Ishikawa (cell line): ENCODE data around the gene DIP2C.

ENCODE experiments used
- EGR1 ChIP-seq: IDR thresholded peaks from 2 replicates; pipeline ENCODE4 v1.6.1; 2012
- EP300 ChIP-seq: IDR thresholded peaks from 2 replicates; pipeline ENCODE4 v1.6.1; 2012; ENCODE audit warnings: borderline replicate concordance
- RAD21 ChIP-seq: IDR thresholded peaks from 2 replicates; pipeline ENCODE4 v1.6.1; 2012; ENCODE audit warnings: low read depth
- TAF1 ChIP-seq: IDR thresholded peaks from 2 replicates; pipeline ENCODE4 v1.6.1; 2012; ENCODE audit warnings: low read depth, mild to moderate bottlenecking
- TF ChIP-seq, protein P1 (sequence below): IDR thresholded peaks from 2 replicates; pipeline ENCODE4 v1.6.1; 2012; ENCODE audit warnings: low read depth, mild to moderate bottlenecking
- TF ChIP-seq, protein P2 (sequence below): IDR thresholded peaks from 2 replicates; pipeline ENCODE4 v1.6.1; 2012

DNA sequence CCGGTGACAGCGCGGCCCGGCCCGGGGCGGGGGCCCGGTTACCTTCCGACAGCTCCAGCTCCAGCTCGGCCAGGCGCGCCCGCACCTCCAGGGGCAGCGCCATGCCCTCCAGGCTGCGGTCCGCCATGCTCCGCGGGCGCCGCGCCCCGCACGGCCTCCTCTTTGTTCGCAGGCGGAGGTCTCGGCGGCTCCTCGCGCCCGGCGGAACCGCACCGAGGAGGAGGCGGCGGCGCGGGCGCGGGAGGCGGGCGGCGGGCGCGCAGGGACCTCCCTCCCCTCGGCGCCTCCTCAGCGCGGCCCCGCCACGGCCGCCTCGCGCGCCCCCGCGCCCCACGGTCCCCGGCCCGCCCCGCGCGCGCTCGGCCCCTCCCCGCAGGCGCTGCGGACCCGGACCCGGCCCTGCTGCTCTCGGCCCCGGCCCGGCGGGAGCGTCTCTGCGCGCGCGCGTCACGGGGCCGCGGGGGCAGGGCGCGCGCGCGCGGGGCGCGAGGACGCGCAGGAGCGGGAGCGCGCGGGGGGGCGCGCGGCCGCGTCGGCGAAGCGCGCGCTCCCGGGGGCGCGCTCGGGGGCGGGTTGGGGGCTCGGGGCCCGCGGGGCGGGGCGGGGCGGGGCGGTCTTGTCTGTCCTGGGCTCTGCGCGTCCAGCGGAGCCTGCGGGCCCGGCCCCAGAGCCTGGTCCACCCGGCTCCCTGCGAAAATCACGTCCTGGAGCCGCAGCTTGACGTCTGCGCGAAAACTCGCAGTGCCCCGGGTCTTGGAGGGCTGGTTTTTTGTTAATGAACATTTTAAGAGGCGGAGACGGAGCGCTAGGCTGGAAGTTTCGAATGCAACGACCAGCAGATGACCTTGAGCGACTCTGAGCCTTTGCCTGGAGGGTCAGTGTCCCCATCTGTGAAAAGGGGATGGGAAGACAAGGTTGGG is at the start of gene DIP2C:
- TF ChIP-seq EGR1 (no peak), TAF1 (no peak), EP300 (no peak), RAD21 (no peak)
- TF ChIP-seq, protein P1, sequence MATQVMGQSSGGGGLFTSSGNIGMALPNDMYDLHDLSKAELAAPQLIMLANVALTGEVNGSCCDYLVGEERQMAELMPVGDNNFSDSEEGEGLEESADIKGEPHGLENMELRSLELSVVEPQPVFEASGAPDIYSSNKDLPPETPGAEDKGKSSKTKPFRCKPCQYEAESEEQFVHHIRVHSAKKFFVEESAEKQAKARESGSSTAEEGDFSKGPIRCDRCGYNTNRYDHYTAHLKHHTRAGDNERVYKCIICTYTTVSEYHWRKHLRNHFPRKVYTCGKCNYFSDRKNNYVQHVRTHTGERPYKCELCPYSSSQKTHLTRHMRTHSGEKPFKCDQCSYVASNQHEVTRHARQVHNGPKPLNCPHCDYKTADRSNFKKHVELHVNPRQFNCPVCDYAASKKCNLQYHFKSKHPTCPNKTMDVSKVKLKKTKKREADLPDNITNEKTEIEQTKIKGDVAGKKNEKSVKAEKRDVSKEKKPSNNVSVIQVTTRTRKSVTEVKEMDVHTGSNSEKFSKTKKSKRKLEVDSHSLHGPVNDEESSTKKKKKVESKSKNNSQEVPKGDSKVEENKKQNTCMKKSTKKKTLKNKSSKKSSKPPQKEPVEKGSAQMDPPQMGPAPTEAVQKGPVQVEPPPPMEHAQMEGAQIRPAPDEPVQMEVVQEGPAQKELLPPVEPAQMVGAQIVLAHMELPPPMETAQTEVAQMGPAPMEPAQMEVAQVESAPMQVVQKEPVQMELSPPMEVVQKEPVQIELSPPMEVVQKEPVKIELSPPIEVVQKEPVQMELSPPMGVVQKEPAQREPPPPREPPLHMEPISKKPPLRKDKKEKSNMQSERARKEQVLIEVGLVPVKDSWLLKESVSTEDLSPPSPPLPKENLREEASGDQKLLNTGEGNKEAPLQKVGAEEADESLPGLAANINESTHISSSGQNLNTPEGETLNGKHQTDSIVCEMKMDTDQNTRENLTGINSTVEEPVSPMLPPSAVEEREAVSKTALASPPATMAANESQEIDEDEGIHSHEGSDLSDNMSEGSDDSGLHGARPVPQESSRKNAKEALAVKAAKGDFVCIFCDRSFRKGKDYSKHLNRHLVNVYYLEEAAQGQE, result no peak
- TF ChIP-seq, protein P2, sequence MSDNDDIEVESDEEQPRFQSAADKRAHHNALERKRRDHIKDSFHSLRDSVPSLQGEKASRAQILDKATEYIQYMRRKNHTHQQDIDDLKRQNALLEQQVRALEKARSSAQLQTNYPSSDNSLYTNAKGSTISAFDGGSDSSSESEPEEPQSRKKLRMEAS, result no peak; the same call in 1 of the 2 replicates
